NCI-H2107 treated with DMSO at 0.1 percent for 48 hours (cell line): ENCODE measurements around the gene MMAA.
A peak's percentile ranks its signal among the peaks of the same experiment; 100 is the strongest.
"Not testable (repeated sequence)": the region's sequence is repeated elsewhere in the genome, so short reads cannot be mapped to it uniquely, and the experiment has no call there.

Experiments
- DNase-seq: peaks from one replicate; lab custom pipeline; 2025; ENCODE audit not compliant: unreplicated experiment; lab: John Stamatoyannopoulos, UW

Gene MMAA

DNA sequence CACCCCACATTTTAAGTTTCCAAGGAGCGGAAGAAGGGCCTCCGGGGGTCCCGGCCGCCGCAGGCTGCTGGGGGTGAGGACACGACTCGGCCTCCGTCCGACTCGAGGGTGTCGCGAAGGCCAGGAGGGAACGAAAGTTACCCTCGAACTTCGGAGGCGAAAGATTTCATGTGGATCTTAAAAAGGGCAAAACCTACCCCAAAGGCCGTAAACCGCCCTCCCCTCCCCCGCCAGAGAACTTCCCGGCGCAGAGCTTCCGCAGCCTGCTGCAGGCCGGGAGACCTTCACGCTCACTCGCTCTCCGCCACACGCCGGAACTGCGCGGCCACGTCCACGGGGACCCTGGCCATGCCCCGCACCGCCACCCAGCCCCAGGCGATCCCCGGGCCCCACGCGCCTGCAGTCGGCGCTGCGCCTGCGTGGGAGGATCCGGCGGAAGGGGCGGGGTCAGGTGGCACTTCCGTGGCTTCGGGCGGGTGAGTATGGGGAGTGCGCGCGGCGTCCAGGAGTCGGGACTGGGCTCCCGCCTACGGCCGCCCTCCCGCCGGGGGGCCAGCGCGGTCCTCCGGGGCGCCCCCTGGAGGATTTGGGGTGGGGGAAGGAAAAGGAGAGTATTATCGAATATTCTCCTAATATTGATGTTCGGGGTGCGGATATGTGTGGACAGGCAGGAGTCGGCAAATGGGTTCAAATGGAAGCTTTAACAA, at the start of gene MMAA:
MMAA (plus strand) TSS at position 454 of the 707 bp plus-strand sequence. CDS start 19,755 bp downstream, outside the sequence.
- peak; percentile 46 for DNase-seq

DNA sequence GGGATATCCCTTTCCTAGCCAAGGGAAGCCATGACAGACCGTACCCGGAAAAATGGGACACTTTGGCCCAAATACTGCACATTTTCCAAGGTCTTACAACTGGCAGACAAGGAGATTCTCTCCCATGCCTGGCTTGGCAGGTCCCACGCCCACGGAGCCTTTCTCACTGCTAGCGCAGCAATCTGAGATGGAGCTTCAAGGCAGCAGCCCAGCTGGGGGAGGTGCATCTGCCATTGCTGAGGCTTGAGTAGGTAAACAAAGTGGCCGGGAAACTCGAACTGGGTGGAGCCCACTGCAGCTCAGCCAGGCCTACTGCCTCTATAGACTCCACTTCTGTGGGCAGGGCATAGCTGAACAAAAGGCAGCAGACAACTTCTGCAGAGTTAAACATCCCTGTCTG, 44.6 kb upstream of the MMAA start:
- not testable (repeated sequence) for DNase-seq

DNA sequence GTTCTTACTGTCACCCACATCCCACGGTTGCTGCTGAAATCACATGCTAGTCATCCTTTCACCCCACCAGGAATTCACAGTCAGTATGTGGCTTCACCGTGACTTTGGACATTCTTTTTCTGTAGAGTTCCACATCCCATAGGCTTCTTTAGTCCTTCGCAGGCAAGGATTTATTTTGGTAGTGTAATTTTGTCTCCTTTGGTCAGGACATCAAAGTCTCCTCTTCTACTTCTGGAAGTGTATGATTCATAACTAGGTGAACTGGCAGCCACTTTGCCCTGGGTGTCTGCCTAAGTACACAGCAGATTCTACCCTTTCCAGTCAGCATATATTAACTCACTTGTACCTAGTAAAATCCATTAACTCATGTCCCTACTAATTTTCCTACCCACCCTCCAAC, 38.3 kb upstream of the MMAA start:
- no peak for DNase-seq

DNA sequence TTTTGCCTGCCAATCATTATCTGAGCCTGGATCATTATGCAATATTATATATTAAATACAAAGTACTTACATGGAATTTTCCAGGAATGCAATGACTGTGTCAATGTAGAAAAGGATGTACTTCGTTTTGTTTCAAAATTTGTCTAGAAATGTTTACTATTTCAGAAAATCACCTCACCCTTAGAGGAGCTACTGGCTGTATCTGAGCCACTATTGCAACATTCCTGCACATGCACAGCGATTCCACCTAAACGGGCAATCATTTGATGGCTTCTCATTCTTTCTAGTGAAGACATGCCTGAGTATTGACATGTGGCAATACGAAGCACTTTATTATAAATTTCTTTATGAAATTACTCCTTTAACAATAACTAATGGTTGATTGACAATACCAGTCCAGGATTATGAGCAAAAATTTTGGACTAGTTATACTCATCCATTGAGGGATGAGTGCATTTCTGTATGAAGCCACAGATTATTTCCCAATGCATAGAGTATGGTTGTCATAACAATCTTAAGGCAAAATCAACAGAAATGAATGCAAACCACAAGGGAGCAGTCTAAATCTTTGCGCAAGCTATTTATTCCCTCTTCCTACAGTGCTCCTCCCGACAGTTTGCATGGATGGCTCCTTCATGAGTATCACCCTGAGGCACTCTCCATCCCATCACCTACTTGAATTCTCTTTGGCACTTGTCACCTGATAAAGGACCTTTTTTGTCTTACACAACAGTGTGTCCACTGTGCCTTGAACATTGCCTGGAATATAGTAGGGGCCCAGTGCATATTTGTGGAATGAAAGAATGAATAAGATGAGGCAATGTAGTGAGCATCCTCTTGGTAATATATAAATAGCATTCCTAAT, 35.8 kb upstream of the MMAA start:
- DNase-seq, result no peak

DNA sequence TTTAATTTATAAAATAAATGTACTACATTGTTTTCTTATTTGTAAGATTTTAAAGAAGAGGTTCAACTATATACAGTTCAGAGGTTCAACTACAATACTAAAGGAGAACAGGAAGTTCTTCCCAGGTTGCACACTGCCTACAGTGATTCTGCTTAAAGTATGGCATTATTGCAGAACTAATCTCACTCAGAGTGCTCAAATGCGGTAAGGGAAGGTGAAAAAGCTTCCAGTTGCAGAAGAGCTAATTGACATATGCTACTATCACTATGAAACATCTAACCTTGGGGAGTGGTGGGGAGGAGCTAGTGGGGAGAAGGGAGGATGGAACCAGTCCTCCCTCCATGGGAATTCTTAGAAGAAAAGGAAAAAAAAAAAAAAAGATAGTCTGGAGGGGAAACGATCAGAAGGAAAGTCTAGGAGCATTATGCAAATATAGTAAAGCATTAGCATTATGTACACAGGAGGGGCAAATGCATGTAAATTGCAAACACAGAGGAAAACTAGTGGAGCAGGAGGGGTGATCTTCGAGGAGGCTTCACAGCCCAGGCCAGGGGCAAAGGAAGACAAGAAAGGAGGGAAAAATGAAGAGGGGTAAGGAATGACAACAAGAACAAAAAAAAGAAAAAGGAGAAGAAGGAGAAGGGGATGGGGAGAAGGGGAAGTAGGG, 32.0 kb upstream of the MMAA start:
- no peak for DNase-seq

DNA sequence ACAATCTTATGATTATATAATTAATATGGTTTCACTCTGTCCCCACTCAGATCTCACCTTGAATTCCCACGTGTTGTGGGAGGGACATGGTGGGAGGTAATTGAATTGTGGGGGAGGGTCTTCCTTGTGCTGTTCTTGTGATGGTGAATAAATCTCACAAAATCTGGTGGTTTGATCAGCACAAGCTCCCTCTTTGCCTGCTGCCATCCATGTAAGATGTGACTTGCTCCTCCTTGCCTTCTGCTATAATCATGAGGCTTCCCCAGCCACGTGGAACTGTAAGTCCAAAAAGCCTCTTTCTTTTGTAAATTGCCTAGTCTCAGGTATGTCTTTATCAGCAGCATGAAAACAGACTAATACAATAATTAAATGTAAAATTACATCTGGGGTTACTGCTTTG, 29.8 kb upstream of the MMAA start:
- DNase-seq, result not testable (repeated sequence)

DNA sequence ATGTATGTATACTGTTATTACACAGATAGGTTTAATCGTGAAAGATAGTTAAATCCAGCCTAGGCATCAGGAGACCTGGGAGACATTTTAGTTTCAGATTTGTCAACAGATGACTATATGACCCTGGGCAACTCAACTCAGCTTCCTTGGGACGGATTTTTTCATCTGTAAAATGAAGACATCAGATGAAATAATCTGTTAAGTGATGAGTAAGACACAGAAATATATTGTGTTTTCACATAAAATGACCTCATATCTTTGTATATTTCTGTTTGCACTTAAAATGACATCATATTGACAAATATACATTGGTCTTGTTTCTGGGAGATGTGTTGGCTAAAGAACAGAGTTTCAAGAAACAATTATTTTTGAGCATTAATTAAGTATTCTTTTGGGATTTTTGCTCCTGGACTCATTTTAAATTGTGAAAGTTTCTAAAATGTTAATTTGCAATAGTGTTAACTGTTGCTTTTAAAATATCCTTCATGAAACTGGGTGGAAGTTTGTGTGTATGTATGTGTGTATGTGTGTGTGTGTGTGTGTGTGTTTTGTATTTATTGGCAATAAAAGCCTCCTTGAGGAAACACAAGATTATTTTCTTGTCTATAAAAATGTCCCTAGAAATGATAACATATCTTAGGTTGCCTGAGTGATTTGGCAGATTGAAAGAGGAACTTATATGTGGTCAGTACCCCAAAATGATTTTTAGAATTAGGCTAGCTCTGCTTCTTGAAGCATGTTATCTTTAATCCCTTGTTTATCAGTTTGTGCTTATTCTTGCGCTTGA, 29.1 kb upstream of the MMAA start:
- no peak for DNase-seq

DNA sequence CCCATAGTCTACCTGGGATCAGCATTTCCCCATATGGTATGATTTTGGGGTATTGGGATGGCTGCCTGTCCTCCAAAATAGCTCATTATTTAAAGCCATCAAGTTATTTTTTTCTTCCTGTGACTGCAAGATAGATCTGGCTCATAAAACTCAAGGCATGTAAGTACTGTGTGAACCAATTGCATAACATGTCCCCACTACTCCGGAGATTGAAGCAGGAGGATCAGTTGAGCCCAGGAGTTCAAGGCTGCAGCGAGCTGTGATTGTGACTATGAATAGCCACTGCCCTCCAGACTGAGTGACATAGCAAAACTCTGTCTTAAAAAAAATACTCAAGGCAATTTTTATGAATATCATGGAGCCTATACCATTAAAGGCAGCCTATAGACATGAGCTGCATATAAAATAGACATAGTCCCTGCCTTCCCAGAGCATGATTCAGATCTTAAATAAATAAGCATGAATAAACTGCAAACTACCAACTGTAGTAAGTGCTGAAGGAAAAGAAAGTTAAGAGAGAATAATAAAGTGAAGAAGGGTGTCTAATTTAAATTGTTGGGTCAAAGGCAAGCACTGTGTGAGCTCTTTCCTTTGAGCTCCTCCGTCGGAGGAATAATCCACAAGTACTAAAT, 16.9 kb upstream of the MMAA start:
- no peak for DNase-seq

DNA sequence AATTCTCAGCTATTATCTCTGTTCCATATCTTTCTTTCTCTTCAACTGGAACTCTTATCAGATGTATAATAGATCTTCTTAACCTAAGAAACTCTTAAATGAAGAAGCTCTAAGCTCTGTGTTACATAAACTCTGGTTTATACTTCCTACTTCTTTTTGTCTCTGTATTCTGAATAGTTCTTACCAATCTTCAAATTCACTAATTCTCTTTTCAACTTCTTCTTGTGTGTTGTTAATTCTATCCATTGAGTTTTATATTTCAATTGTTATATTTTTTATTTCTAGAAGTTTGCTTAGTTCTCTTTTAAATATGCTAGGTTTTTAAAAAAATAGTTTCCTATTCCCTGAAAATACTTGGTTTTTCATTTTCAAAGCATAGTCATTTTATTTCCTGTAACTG, 13.2 kb upstream of the MMAA start:
- no peak for DNase-seq

DNA sequence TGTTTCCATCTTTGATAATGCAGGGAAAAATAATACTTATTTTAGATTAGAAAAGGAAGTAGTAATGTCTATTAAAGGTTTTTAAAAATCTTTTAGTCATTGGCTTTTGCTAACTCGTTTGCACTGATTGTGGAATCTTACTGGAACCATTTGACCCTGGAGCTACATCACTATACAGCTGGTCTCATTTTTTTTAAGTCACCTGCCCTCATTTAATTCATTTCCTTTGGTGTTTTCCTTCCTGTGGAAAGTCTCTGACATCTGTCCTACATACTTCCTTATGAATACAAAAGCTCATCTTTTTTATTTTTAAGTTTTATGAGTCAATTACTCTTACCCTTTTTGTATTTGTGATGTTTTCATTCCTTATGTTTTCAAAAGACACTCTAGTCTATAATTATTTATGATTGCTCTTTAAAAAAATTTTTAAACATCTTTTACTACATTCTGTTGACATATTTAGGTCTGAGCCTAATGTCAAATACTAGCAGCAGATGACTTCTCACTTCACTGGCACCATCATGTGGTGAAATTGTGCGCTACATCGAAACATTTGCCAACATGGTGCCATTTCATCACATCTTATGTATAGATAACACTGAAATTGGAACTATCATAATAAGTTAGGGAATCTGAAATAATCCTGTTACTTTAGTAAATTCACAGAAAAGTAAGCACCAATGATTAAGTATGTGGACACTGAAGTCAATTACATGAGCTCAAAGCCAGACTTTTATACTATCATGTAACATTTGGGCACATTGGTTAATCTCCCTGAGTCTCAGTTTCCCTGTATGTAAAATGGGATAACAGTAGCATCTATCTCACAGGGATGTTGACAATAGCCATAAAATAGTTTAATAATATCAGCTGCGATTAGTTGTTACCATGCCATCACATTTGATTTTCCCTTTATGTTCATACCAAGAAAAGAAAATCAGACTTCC, 9.4 kb upstream of the MMAA start:
- peak; percentile 5 for DNase-seq

DNA sequence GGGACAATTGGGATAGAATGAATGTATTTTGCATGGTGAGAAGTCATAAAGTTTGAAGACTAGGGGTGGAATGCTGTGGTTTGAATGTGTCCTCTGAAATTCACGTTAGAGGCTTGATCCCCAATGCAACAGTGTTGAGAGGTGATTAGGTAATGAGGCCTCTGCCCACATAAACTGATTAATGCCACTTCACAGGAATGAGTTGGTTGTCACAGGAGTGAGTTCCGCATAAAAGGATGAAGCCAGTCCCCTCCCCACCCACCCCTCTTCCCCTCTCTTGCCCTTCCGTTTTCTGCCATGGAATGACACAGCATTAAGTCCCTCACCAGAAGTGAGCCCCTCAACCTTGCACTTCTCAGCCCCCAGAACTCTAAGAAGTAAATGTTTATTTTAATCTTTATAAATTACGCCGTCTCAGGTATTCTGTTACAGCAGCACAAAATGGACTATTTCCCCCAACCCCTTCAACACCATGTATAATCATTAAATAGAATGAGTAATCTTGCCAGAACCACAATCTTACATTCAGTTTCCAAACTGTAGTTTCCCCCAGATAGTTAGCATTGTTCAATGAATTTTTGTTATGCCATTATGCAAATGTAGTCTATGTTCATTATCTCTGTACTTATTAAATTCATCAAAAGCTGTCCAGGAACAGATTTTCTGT, 5.5 kb upstream of the MMAA start:
- DNase-seq, result no peak

DNA sequence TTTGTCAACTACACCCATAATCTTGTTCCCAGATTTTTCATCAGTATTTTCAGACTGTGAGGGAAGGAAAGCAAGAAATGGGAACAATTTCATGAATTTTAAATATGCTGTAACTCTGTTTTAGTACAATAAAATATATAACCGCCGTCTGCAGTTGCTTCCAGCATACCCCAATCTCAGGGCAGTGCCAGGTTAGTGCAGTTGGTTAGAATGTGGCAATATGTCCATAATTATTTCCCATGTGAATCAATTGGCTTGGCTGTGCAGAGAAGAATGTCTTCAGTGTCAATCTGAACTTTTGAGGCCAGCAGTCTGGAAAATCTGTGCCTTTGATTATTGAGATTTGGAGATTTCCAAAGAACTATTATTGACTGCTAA, 5.0 kb upstream of the MMAA start:
- no peak for DNase-seq

DNA sequence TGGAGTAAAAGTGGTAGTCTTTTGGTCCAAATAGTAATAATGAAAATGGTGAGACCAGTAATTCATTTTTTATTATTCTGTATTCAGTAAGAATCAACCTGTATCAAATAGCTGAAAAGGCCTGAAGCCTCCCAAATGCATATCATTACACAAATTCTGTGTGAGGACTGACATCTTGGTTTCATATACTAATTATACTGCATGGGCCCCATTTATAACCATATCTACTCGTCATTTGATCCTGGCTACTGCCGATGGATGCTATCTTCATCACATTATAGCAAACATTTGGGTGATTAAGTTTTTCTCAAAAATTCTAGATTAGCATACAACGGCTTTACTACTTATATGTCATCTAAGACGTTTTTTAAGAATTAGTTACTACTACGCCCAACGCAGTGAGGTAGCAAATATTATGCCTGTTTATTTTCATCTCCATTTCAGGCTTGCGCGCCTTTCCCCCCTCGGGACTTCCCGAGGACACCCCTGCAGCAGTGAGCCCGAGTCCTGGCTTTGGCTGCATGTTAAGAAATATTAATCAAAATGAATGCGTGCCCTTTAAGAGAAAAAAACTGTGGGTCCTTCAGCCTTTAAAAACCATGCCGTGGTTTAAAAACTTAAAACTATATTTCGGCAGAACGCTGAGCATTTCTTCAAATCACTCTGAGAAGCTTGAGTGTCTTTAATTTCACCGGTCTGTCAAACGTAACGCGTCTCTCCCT, 814 bp upstream of the MMAA start:
- no peak for DNase-seq

DNA sequence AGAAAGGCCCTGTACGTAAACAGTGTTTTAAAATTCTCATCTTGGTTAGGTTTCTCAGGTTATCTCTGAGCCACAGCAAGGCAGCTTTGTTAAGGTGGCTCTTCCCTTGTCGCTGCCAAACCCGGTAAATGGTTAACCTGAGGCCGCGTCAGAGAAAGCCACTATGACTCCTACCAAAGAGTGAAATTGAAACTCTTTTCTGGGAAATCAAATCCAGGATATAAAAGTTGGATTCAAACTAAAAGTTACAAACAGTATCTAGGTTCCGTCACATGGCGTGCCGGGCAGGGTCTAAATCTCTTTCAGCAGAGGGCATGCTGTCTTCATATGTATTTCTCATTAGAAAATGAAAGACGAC, 433 bp downstream of the MMAA start:
- no peak for DNase-seq

DNA sequence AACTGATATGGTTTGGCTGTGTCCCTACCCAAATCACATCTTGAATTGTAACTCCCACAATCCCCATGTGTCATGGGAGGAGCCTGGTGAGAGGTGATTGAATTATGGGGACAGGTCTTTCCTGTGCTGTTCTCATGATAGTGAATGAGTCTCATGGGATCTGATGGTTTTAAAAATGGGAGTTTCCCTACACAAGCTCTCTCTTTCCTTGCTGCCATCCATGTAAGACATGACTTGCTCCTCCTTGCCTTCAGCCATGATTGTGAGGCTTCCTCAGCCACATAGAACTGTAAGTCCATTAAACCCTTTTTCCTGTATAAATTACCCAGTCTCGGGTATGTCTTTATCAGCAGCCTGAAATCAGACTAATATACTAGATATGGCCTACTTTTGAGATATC, 2.9 kb downstream of the MMAA start:
- DNase-seq, result not testable (repeated sequence)

DNA sequence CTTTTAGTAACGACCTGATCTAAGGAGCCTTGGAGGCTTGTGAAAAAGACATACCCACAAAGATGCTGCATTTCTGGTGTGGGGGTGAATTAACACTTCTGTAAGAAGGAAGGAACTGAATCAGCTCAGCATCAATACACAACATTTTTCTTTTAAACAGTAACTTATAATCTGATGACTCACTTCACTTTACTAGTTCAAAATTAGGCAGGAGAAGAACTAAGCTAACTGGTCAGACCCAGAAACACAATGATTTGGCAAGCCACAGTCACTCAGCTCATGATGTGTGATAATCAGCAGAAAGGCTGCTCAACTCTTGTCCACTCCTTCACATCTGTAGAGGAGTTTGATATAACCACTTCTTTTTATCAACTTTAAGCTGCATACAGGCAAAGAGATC, 4.6 kb downstream of the MMAA start:
- no peak for DNase-seq

DNA sequence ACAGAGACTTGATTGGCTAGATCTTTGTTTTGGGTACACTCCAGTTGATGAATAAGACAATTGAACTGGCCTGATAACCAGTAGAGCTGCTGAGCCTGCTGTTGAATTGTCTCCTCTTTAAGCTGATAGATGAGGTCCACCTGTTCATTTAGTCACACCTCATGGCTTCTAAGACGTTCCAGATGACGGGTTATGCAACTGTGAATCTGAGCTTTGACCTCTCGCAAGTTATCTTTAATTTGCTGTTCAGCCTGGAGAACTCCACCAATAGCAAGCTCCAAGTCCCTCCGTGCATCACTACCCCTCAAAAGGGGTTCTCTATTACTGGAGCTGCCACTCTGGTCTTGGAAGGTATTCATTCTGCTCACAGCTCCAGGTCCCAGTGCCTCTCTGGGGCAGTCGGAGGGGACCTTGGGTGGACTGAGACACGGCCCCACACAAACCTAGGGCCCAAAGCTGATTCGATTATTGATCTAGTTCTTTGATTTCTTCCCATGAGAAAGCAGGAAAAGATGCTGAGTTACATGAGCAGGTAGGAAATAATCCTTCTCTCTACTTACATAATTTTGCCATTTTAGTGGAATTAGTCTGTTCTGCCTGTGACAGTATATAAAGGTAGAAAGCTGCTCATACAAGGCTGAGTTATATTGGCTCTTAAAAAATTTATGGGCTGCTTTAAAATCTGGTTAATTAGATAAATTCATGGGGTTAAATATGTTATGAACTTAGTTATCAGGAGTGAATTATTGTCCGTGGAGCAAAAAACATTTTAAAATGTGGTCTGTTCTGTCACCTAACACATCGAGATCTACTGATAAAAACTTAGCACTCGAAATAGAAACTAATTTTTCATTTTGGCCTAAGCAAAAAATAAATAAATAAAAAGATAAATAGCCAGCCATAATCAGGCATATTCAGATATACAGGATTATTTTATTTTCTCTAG, 6.8 kb downstream of the MMAA start:
- no peak for DNase-seq
